T47D (cell line): Measurements from ENCODE around the gene DCTN4.

ENCODE experiments used
- DNase-seq, 2 experiments: peaks; one replicate each; pipeline versions ENCODE4 v3.0.0 to v3.0.0-alpha.2; 2011 to 2012; ENCODE audit warnings: low read depth in 1 of 2, low spot score in 1 of 2
- JUND ChIP-seq: IDR thresholded peaks from 2 replicates; pipeline ENCODE4 v1.6.1; 2012; ENCODE audit warnings: low read depth
- in situ Hi-C: cut with HindIII; loops from 2 replicates; pipeline ENCODE4 v1.10.0; 2016; ENCODE audit warnings: low sequenced_read_pairs, low pct_unique_long_range_greater_than_20kb

DCTN4 gene

DNA sequence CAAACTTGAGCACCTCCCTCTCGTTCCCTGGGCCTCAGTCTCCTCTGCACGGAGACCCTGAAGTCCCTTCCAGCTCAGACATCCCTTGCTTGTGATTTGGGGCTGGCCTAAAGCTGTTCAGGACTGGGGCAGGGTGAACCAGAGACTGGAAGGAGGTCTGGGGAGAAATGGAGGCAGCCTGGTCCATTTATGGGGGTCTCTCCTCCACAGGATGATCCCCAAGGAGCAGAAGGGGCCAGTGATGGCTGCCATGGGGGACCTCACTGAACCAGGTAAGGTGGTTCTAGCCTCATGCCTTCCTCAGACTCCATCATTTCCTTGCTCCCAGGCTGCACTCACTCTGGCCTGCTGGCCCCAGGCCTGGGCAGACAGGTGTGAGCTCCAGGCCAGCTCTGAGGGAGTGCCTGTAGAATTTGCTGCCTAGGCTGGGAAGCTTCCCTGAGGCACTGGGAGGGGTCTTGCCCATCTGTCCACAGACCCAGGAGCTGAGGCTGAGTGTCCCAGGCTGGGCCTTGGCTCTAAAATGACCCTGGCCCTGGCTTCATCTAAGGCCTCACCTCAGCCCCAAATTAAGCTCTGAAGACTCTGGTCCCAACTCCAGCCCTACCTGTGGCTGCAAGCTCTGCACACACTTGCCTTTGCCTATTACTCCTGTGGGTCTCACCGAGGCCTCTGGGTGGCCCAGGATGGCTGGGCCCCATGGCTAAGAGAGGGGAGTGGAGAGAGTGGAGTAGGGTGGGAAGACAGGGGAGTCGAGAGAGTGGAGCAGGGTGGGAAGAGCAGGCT, 95.9 kb downstream of the DCTN4 start:
- TF ChIP-seq JUND = no peak
- in situ Hi-C loops = no loop called here
- no peak for DNase-seq

DNA sequence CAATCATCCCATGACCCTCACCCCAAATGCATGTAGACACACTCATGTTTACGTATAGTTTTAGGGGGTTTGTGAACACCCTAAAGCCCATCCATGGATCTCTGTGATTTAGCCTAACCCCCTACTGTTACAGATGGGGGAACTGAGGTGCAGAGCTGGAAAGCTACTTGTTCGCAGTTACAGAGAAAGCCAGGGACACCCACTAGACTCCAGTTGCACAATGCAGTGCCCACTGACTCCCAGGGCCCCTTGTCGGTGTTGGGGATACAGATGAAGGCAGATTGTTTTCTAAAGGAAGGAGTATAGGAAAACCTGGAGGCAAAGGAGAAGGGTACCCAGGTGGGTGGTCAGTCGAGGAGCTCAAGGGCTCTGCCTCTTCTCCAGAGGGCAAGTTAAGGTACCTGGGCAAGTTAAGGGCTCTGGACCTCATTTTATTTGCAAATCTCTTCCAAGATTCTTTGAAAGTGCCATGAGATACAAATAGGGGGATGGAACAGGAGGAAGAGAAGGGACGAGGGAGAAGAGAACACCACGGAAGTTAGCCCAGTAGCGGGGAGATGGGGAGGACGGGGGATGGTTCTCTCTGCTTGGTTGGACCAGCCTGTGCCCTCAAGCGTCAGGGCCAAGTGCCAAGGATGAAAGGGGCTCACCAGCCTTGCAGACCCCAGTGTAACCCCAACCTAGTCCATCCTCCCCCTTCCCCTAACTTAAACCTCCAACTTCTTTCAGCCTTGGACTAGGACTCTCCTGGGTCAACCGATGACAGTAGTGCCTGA, 96.8 kb downstream of the DCTN4 start:
- TF ChIP-seq JUND = no peak
- in situ Hi-C loops = no loop called here

DNA sequence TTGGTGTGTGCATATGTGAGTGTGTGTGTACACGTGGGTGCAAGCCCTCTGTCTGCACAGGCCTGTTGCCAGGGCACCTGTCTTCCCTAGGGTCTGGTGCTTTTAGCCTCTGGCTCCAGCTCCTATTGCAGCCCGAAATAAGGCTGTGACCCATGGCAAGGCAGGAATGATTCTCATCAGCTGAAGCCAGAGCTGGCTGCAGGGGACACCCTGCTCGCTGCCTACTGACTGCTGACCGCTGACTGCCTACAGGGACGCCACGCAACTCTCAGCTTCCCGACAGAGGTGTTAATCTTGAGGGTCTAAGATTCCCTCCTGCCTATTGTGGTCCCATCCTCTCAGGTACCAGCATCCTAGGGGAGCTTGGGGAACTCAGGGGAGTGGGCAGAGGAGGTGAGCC, 97.7 kb downstream of the DCTN4 start, which contains the start of gene MYOZ3:
Gene MYOZ3, plus strand, starts transcription at position 166 of the 400 bp plus-strand sequence. CDS start 1,691 bp downstream, outside the sequence.
- DNase-seq = no peak
- in situ Hi-C loops = no loop called here

More for the DNA sequence above, 96.8 kb downstream of the DCTN4 start:
- no peak for DNase-seq

DNA sequence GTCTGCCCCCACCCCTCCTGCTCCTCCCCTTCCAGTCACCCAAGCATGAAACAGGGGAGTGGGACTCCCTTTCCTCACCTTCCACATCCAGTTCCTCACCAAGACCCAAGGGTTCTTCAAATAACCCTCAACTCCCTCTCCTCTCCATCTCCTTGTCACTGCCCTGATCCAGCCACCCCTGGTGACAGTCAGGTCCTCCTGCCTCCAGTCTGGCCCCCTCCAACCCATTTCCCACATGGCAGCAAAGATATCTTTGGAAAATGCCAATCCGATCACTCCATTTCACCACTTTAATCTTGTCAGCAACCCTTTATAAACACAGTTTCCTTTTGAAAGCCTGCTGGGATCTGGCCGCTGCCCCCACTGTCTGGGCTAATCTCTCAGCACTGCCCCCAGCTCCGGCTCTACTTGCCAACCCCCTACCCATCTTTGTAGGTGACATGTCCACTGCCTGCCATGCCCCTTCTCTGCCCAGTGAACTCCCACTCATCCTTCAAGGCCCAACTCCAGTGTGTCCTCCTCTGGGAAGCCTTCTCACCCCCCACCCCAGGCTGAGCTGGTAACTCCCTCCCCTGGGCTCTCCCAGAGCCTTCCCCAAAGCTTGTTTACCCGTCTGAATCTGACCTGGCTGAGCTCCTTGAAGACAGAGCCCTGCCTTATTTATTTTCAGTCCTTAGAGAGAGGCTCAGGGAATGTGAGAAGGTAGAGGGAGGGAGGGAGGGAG, 98.5 kb downstream of the DCTN4 start:
- TF ChIP-seq JUND = no peak
- DNase-seq = peak in 1 of 2 experiments; percentile 47
- in situ Hi-C loops = no loop called here

More for the DNA sequence above, 97.7 kb downstream of the DCTN4 start, which contains the start of gene MYOZ3:
- TF ChIP-seq JUND = no peak

DNA sequence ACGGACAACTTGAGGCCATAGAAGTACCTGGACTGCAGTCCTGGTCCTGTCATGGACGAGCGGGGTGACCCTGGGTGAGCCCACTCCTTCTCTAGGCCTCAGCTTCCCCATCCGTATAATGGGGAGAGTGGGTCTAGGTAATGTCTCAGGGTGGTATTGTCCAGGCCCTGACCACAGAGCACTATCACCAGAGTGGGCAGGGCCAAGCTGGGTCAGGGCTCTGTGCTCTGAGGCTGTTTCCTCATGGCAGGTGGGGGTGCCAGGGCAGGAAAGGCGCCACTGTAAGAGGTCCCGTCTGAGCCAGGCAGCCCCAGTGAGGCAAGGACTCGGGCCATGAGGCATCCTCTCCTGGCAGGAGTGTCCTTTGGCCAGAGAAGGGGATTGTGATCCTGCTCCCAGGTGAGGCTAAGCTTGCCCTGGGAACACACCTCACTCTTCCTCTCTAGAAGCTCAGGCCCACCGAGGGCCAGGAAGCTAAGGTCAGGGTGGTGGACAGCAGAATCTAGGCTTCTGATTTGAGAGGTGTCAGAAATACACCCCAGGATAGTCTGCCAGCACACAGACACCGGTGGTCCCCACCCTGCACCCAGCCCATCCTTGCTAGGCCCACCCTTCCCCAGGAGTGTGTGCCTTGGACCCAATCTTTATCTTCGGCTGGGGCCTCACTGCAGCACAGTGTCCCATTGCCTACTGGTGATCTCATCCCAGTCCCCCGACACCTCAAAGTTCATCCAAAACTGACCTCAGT, 99.3 kb downstream of the DCTN4 start:
- TF ChIP-seq JUND = no peak
- in situ Hi-C loops = no loop called here
- no peak for DNase-seq

DNA sequence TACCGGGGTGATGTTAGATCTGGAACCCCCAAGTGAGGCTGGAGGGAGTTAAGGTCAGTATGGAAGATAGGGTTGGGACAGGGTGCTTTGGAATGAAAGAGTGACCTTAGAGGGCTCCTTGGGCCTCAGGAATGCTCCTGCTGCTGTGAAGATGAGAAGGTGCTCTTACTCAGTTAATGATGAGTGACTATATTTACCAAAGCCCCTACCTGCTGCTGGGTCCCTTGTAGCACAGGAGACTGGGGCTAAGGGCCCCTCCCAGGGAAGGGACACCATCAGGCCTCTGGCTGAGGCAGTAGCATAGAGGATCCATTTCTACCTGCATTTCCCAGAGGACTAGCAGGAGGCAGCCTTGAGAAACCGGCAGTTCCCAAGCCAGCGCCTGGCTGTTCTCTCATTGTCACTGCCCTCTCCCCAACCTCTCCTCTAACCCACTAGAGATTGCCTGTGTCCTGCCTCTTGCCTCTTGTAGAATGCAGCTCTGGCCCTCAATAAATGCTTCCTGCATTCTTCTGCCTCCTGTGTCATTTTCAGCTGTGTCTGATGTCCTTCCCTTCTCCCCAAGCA, 100.0 kb downstream of the DCTN4 start:
- no peak for DNase-seq
- in situ Hi-C loops = no loop called here

More for the DNA sequence above, 100.0 kb downstream of the DCTN4 start:
- TF ChIP-seq JUND = no peak
